Upper lobe of left lung (tissue), 6 donors: ENCODE results near the gene LYRM4. TPM values are rescaled to one million over a fixed set of nuclear protein-coding genes. Genes with fewer than 3 reads are reported as not detected.

Experiments
- ATAC-seq, 2 donors: fragments of 200-7000 bp; cut with Tn5 transposase; one replicate each; pipeline ENCODE4 v1.9.1; 2022; ENCODE audit warnings: mild to moderate bottlenecking in 2 of 2, moderate library complexity in 2 of 2; ENCODE audit not compliant: low FRiP score in 2 of 2
- DNase-seq, 2 donors: peaks; one replicate each; pipeline ENCODE4 v3.0.0-alpha.2; 2019 to 2020
- H3K27ac ChIP-seq, 4 donors: fragments of 200-600 bp; sonication (generic); one replicate each; pipeline ENCODE4 v1.5.1; 2016 to 2019
- H3K27me3 ChIP-seq, 4 donors: fragments of 200-600 bp; sonication (generic); one replicate each; pipeline ENCODE4 v1.5.1; 2017 to 2019
- H3K36me3 ChIP-seq, 4 donors: fragments of 200-600 bp; sonication (generic); one replicate each; pipeline ENCODE4 v1.5.1; 2016 to 2019
- H3K4me1 ChIP-seq, 4 donors: fragments of 200-600 bp; sonication (generic); one replicate each; pipeline ENCODE4 v1.5.1; 2018 to 2019
- H3K4me3 ChIP-seq, 4 donors: fragments of 200-600 bp; sonication (generic); one replicate each; pipeline ENCODE4 v1.5.1; 2017 to 2019; ENCODE audit warnings: mild to moderate bottlenecking in 2 of 4, moderate library complexity in 1 of 4
- H3K9me3 ChIP-seq, 4 donors: fragments of 200-600 bp; sonication (generic); one replicate each; pipeline ENCODE4 v1.5.1; 2018 to 2019
- EP300 ChIP-seq, 4 donors: sonication (generic); formaldehyde crosslinking; IDR thresholded peaks; one replicate each; pipeline ENCODE4 v1.5.1; 2017; ENCODE audit warnings: antibody characterized with exemption in 4 of 4, control low read depth in 2 of 4
- POLR2A ChIP-seq, 4 donors: fragments of 450-650 bp; IDR thresholded peaks; one replicate each; pipeline ENCODE4 v1.5.1; 2016 to 2017; ENCODE audit warnings: antibody characterized with exemption in 4 of 4, mild to moderate bottlenecking in 2 of 4
- POLR2AphosphoS5 ChIP-seq, 2 donors: sonication (generic); formaldehyde crosslinking; IDR thresholded peaks; one replicate each; pipeline ENCODE4 v1.5.1; 2017; ENCODE audit warnings: antibody characterized with exemption in 2 of 2
- WGBS, 2 donors: methylation state at CpG; one replicate each; pipeline ENCODE4 v1.1.5; 2017 to 2018; 5-methylcytosine and 5-hydroxymethylcytosine counted together
- total RNA-seq, 6 donors: library from RNA; depleted of rRNA in 4 of 6; stranded (reverse); fragments of >200 nt in 4 of 6; gene quantifications; one replicate each; pipeline versions ENCODE4 v1.1.0 to v1.2.1, GENCODE V29; 2016 to 2021
- TF ChIP-seq, protein P1 (sequence below), 6 experiments: fragments of 450-650 bp in 4 of 6; fragments of 200-600 bp in 2 of 6; sonication (generic) in 2 of 6; IDR thresholded peaks; one replicate each; pipeline ENCODE4 v1.5.1; 2016 to 2019; ENCODE audit warnings: antibody characterized with exemption in 6 of 6
- donor health status: DM: no; HTN: no; CAD: no; lungs with moderate emphysema.
- donor health status: DM: no; HTN: yes; CAD: no; lungs with severe emphysema.

The LYRM4 gene
- total RNA-seq, 6 donors from 2014 or later, result 5.8 to 24.1 (median 15.9) TPM

- no peaks in the 10 kb centered on the region for H3K36me3 ChIP-seq
- WGBS, 2 donors, result 63% methylated on average over 3 of the region's 3 CpGs
- peaks cover 0 to 16% (median 4%) of the 10 kb centered on the region in 4 donors for H3K27me3 ChIP-seq
- H3K4me1 ChIP-seq, result peaks cover 6 to 17% (median 11%) of the 10 kb centered on the region in 4 donors
- ATAC-seq (no peak), DNase-seq (no peak)
- no peak overlapping the region for H3K27ac ChIP-seq
- no peak overlapping the region for H3K4me3 ChIP-seq
- H3K9me3 ChIP-seq, result no peaks in the 10 kb centered on the region
- TF ChIP-seq, protein P1, sequence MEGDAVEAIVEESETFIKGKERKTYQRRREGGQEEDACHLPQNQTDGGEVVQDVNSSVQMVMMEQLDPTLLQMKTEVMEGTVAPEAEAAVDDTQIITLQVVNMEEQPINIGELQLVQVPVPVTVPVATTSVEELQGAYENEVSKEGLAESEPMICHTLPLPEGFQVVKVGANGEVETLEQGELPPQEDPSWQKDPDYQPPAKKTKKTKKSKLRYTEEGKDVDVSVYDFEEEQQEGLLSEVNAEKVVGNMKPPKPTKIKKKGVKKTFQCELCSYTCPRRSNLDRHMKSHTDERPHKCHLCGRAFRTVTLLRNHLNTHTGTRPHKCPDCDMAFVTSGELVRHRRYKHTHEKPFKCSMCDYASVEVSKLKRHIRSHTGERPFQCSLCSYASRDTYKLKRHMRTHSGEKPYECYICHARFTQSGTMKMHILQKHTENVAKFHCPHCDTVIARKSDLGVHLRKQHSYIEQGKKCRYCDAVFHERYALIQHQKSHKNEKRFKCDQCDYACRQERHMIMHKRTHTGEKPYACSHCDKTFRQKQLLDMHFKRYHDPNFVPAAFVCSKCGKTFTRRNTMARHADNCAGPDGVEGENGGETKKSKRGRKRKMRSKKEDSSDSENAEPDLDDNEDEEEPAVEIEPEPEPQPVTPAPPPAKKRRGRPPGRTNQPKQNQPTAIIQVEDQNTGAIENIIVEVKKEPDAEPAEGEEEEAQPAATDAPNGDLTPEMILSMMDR (IDR thresholded peaks at IDR 0.05), result no peak
- no peak for TF ChIP-seq POLR2AphosphoS5 (IDR thresholded peaks at IDR 0.05)
- no peak for TF ChIP-seq POLR2A (IDR thresholded peaks at IDR 0.05)
- TF ChIP-seq EP300 (IDR thresholded peaks at IDR 0.05), result no peak
These were observed 180.2 kb downstream of the LYRM4 start for GRCh38 chr6:5080574-5080973.

DNA sequence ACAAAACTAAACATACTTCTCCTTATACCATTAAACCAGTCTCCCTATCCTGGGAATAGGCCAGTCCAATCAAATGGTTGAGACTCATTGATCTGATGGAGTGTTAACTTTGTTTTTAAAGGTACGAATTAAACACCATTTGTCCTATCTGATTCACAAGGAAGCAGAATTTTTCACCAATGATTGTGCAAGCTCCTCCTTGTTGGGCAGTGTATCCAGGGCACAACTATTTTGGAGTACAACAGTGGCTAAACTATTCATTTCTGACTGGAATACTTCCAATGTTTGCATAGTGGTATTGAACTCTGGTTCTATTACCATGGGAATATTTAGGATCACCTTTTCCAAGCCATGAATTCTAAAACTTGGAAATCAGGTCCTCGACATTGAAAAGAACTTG is 181.1 kb downstream of the LYRM4 start:
- Histone ChIP-seq H3K4me1 (peaks cover 2 to 8% (median 6%) of the 10 kb centered on the region in 4 donors), H3K36me3 (no peaks in the 10 kb centered on the region), H3K4me3 (no peak overlapping the region), H3K27ac (no peak overlapping the region), H3K9me3 (no peaks in the 10 kb centered on the region), H3K27me3 (peaks cover 0 to 10% (median 4%) of the 10 kb centered on the region in 4 donors)
- ATAC-seq (no peak), DNase-seq (no peak)
- TF ChIP-seq EP300 (IDR thresholded peaks at IDR 0.05) (no peak), POLR2AphosphoS5 (IDR thresholded peaks at IDR 0.05) (no peak), POLR2A (IDR thresholded peaks at IDR 0.05) (no peak)
- TF ChIP-seq, protein P1 (IDR thresholded peaks at IDR 0.05), result no peak
- WGBS, 2 donors, result 90 to 95% methylated on average over 2 of the region's 2 CpGs

GRCh38 chr6:5078121-5078669 is 182.6 kb downstream of the LYRM4 start:
- Histone ChIP-seq H3K9me3 (no peaks in the 10 kb centered on the region), H3K36me3 (no peaks in the 10 kb centered on the region), H3K4me3 (no peak overlapping the region), H3K27me3 (no peaks in the 10 kb centered on the region), H3K4me1 (no peaks in the 10 kb centered on the region), H3K27ac (no peak overlapping the region)
- TF ChIP-seq EP300 (IDR thresholded peaks at IDR 0.05) (no peak), POLR2A (IDR thresholded peaks at IDR 0.05) (no peak), POLR2AphosphoS5 (IDR thresholded peaks at IDR 0.05) (no peak)
- TF ChIP-seq, protein P1 (IDR thresholded peaks at IDR 0.05), result no peak
- DNase-seq (no peak), ATAC-seq (no peak)
- WGBS, 2 donors, result 58 to 64% methylated on average over 5 of the region's 5 CpGs

GRCh38 chr6:5076931-5077330 is 183.8 kb downstream of the LYRM4 start:
- no peak for DNase-seq
- Histone ChIP-seq H3K4me3 (no peak overlapping the region), H3K36me3 (no peaks in the 10 kb centered on the region), H3K4me1 (no peaks in the 10 kb centered on the region), H3K27me3 (no peaks in the 10 kb centered on the region), H3K9me3 (no peaks in the 10 kb centered on the region), H3K27ac (no peak overlapping the region)
- no peak for TF ChIP-seq POLR2AphosphoS5 (IDR thresholded peaks at IDR 0.05)
- no peak for TF ChIP-seq POLR2A (IDR thresholded peaks at IDR 0.05)
- TF ChIP-seq, protein P1 (IDR thresholded peaks at IDR 0.05), result no peak
- no peak for TF ChIP-seq EP300 (IDR thresholded peaks at IDR 0.05)
- 88 to 93% methylated on average over 11 of the region's 11 CpGs for WGBS, 2 donors
- ATAC-seq, result no peak

DNA sequence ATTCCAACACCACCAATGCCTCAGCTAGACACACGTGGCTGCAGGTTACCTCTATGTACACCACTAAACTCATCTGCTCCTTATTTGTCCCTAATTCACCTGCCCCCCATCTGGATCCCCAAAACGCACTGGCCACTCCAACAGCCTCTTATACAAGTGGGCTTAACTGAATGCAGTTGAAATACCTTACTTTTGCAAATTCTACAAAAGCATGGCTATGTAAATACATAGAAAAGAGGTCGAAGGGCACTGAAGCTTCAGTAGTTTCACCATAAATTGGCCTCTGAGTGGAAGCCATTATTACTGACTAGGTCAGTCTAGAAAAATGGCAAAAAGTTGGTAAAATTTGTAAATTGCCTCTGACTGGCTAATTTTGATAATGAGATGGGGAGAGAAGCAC is 186.8 kb downstream of the LYRM4 start:
- H3K27me3 ChIP-seq, result no peaks in the 10 kb centered on the region
- ATAC-seq (no peak), DNase-seq (no peak)
- no peak overlapping the region for H3K27ac ChIP-seq
- H3K4me3 ChIP-seq, result no peak overlapping the region
- no peaks in the 10 kb centered on the region for H3K9me3 ChIP-seq
- 77 to 83% methylated on average over 3 of the region's 3 CpGs for WGBS, 2 donors
- no peak for TF ChIP-seq EP300 (IDR thresholded peaks at IDR 0.05)
- no peak for TF ChIP-seq POLR2AphosphoS5 (IDR thresholded peaks at IDR 0.05)
- TF ChIP-seq, protein P1 (IDR thresholded peaks at IDR 0.05), result no peak
- no peak for TF ChIP-seq POLR2A (IDR thresholded peaks at IDR 0.05)
- H3K4me1 ChIP-seq, result no peaks in the 10 kb centered on the region
- H3K36me3 ChIP-seq, result no peaks in the 10 kb centered on the region
